Cardiac ventricle fibroblast (primary cell): Measurements from ENCODE around the gene VPS35L. TPM values are rescaled to one million over a fixed set of nuclear protein-coding genes. Genes with fewer than 3 reads are reported as not detected.

Source experiments
- total RNA-seq: library from RNA; depleted of rRNA; stranded (reverse); fragments of >200 nt; gene quantifications from 2 replicates; pipeline ENCODE4 v1.2.3, GENCODE V29; 2015

VPS35L gene
- 39.8 and 52.6 TPM in 2 replicates for total RNA-seq

GRCh38 chr16:19555186-19555937, at the start of gene VPS35L:
VPS35L (plus strand) TSS chr16:19555703; CDS start chr16:19555730, 27 bp downstream.

DNA sequence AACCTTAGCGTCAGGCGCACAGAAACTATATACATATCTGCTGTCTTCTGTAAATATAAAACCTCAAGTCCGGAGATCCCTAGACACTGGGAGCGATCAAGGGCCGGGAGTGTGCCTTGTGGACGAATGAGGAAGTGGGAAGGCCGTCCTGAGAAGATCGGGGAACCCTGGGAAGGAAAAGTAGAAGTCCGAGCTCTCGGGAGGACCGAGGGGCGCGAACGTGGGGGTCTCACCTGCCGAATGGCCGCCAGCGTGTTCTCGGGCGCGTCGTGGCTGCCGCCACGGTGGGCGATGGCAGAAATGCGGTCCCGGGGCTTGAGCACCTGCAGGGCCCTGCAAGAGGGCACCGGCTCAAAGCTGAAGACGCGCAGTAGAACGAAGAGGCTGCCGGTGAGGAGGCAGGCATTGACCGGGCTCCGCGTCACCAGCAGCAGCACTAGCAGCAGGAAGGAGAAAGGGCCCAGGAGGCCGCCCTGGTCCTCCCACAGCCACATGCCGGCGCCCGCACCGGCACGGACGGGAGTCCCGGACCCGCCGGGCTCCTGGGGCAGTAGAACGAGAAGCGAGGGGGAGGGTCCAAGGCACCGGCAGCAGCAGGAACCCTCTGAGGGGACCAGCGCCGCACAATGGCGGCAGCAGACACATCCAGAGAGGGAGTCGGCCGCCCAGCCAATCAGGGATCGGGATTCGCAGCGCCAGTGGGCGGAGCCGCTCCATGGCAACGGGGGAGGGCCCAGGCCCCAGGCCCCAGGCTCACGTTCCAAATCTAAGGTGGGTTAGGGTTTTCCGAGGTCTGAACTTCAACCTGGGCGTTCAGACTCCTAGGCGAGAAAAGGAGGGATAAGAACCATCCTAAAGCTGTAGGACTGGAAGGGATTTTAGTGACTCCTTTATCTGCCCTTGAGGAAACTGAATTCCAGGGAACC, 33.8 kb upstream of the VPS35L start, which contains the start of gene GDE1:
Gene GDE1 (minus strand): TSS at position 628 of the 926 bp plus-strand sequence. CDS start 134 bp downstream, at position 494.

DNA sequence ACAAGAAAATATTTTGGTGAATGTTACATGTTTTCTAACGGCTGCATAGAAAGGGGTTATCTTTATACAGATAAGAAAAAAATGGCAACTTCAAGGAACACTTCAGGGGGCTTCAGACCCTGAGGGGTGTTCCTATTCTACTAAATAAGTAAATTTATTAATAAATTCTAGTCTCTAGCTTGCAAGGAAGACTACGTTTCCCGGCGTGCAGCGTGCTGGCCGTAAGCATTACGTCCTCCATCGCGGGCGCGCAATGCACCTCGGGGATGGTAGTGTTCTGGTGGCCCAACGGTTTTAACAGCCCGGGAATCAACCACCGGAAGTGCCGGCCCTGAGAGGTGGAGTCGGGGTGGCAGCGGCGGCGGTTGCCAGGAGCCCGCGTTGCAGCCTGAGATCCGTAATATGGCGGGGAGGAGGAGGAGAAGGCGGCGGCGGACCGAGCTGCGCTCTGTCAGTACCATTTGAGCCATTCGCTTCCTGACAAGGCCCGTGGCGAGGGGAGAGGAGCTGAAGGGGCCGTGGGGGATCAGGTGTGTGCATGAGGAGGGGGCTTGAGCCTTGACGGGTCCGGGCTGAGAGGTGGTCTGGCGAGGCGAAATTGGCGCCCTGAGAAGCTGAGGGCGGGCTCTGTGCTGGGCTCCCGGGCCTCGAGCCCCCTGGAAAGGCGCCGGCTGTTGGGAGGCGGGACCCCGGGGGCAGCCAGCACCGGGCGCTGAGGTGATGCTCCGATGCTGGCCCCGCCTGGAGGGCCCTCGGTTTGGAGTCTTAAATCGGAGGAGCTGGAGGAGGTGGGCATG, 31.7 kb upstream of the VPS35L start, which contains the start of gene CCP110:
Gene CCP110 (plus strand): TSS at position 384 of the 797 bp plus-strand sequence. CDS start 3,940 bp downstream, outside the sequence.

DNA sequence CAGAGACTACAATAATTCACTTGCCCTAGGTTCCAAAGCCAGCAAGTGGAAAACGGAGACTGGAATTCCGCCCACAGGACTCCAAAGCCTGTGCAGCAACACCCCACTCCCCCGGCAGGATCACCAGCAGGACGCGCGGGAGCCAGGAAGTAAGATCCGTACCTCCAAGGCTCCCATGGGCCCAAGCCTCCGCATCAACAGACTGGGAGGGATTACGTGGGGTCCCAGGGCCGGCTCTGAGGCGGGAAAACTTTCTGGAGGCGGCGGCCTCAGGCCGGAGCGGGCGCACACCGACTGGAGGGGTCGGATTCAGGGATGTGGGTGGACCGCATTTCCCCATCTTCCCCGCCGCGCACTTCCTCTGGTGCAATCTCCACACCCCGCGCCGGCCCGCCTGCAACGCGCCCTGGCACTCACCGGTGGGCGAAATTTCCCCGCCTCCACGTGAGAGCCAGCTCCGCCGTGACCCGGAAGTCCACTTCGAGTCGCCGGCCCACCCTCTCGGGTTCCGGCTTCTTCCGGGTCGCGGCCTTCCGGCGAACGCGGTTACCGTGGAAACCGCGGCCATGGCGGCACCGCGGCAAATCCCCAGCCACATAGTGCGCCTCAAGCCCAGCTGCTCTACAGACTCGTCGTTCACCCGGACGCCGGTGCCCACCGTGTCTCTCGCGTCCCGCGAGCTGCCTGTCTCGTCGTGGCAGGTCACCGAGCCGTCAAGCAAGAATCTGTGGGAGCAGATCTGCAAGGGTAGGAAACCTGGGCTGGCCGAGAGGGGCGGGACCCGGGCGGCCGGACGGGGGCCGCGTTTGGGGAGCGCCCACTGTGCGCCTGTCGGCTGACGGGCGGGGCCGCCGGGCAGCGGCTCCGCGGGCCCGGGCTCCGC, 162.5 kb downstream of the VPS35L start, which contains the start of the genes IQCK and KNOP1:
Gene IQCK (plus strand): TSS at position 531 of the 883 bp plus-strand sequence. CDS start 36 bp downstream, at position 567.
Gene KNOP1 (minus strand): TSS at position 487 of the 883 bp plus-strand sequence. CDS start 3,192 bp downstream, outside the sequence.

Other genes starting within 250 kb of the VPS35L start
- gene TMC5, start 137.8 kb upstream of the VPS35L start, total RNA-seq = not detected in 2 replicates
- 47.1 and 48.4 TPM in 2 replicates for gene GDE1, start 33.6 kb upstream of the VPS35L start, total RNA-seq
- 6.5 and 6.7 TPM in 2 replicates for gene CCP110, start 31.8 kb upstream of the VPS35L start, total RNA-seq
- 4.5 and 10.3 TPM in 2 replicates for gene KNOP1, start 162.5 kb downstream of the VPS35L start, total RNA-seq
- gene IQCK, start 162.6 kb downstream of the VPS35L start, total RNA-seq = 9.5 and 9.7 TPM in 2 replicates